Activated CD4-positive, alpha-beta memory T cell treated with anti-CD3 and anti-CD28 coated beads for 36 hours (primary cell): ENCODE results near the gene DUSP6. TPM values are rescaled to one million over a fixed set of nuclear protein-coding genes. Genes with fewer than 3 reads are reported as not detected.

Source experiments
- CTCF ChIA-PET: fragments of 350-600 bp; sonication (Branson Sonifier 250); formaldehyde crosslinking; loops from one replicate; lab custom pipeline; 2021; ENCODE audit warnings: antibody characterized with exemption, inconsistent platforms; lab: Charles Lee
- POLR2A ChIA-PET: fragments of 350-600 bp; sonication (Branson Sonifier 250); formaldehyde crosslinking; loops from one replicate; lab custom pipeline; 2021; ENCODE audit warnings: antibody characterized with exemption; lab: Charles Lee
- DNase-seq: peaks from one replicate; pipeline ENCODE4 v3.0.0-alpha.2; 2020
- H3K27ac Mint-ChIP-seq: one replicate; pipeline ENCODE4 v1.8.0; 2021; ENCODE audit warnings: mixed read lengths
- H3K27me3 Mint-ChIP-seq: one replicate; pipeline ENCODE4 v1.8.0; 2021; ENCODE audit warnings: mixed read lengths
- H3K36me3 Mint-ChIP-seq: one replicate; pipeline ENCODE4 v1.8.0; 2021; ENCODE audit warnings: mixed read lengths
- H3K4me1 Mint-ChIP-seq: one replicate; pipeline ENCODE4 v1.8.0; 2021; ENCODE audit warnings: low read depth, mixed read lengths
- H3K4me3 Mint-ChIP-seq: one replicate; pipeline ENCODE4 v1.8.0; 2021; ENCODE audit warnings: mild to moderate bottlenecking, mixed read lengths
- H3K9me3 Mint-ChIP-seq: one replicate; pipeline ENCODE4 v1.8.0; 2021; ENCODE audit warnings: mixed read lengths
- intact Hi-C: fragments of 100-400 bp; cut with micrococcal nuclease; formaldehyde crosslinking; loops from one replicate; pipeline ENCODE4 v1.15.1; 2023
- total RNA-seq, 2 experiments: library from RNA; stranded (reverse); gene quantifications; one replicate each; pipeline ENCODE4 v1.2.3, GENCODE V29; 2021

The DUSP6 gene
- 10 to 100 TPM; 86.7 to 87.9 TPM for total RNA-seq

GRCh38 chr12:89352492-89353187 is at the start of gene DUSP6:
Gene DUSP6 (minus strand): TSS chr12:89352501. CDS start chr12:89352039, 462 bp downstream.
- Mint-ChIP-seq H3K36me3 (peaks cover 40% of the 10 kb centered on the region), H3K4me3 (peak within 1 kb of the TSS; percentile 92), H3K27me3 (peaks cover 2% of the 10 kb centered on the region), H3K27ac (peak within 1 kb of the TSS; percentile 96), H3K4me1 (peaks cover 36% of the 10 kb centered on the region), H3K9me3 (no peaks in the 10 kb centered on the region)
- ChIA-PET POLR2A (interaction anchor here (0.8 to 5.4 kb wide), 21 partner anchors 11 to 313 kb away, joined by 3 to 59 read pairs (median 8); partner anchors contain the start of genes GALNT4 and POC1B), CTCF (interaction anchor here (0.6 to 3.1 kb wide), 13 partner anchors 30 to 333 kb away, joined by 3 to 15 read pairs (median 4); partner anchors contain the start of gene GALNT4)
- DNase-seq, result peak; percentile 97
- intact Hi-C loops, result loop anchor here (1.0 to 10.0 kb wide), 18 partner anchors 11 to 1118 kb away; partner anchors contain the start of gene POC1B

- H3K36me3 Mint-ChIP-seq, result no peaks in the 10 kb centered on the region
- H3K27ac Mint-ChIP-seq, result no peak overlapping the region
- ChIA-PET CTCF (interaction anchor here (0.6 kb wide), 1 partner anchor 60 kb away, joined by 3 read pairs; no protein-coding TSS in a partner anchor), POLR2A (no interaction called here)
- no peak for DNase-seq
- H3K9me3 Mint-ChIP-seq, result no peaks in the 10 kb centered on the region
- no peak overlapping the region for H3K4me3 Mint-ChIP-seq
- intact Hi-C loops, result no loop called here
- peaks cover 17% of the 10 kb centered on the region for H3K4me1 Mint-ChIP-seq
- H3K27me3 Mint-ChIP-seq, result no peaks in the 10 kb centered on the region
Observed at GRCh38 chr12:89401433-89402058, 49.2 kb upstream of the DUSP6 start.

GRCh38 chr12:89400415-89400814 is 48.1 kb upstream of the DUSP6 start:
- ChIA-PET CTCF (no interaction called here), POLR2A (no interaction called here)
- intact Hi-C loops, result no loop called here

GRCh38 chr12:89395712-89396111 is 43.4 kb upstream of the DUSP6 start:
- H3K27ac Mint-ChIP-seq, result no peak overlapping the region
- intact Hi-C loops, result loop anchor here (5.0 kb wide), 1 partner anchor 67 kb away; no protein-coding TSS in a partner anchor
- H3K36me3 Mint-ChIP-seq, result no peaks in the 10 kb centered on the region
- no peak for DNase-seq
- POLR2A ChIA-PET, result no interaction called here
- no peaks in the 10 kb centered on the region for H3K27me3 Mint-ChIP-seq
- H3K4me3 Mint-ChIP-seq, result no peak overlapping the region
- CTCF ChIA-PET, result no interaction called here
- H3K9me3 Mint-ChIP-seq, result no peaks in the 10 kb centered on the region
- H3K4me1 Mint-ChIP-seq, result peaks cover 28% of the 10 kb centered on the region

More at GRCh38 chr12:89400415-89400814, 48.1 kb upstream of the DUSP6 start:
- Mint-ChIP-seq H3K9me3 (no peaks in the 10 kb centered on the region), H3K27ac (no peak overlapping the region), H3K36me3 (no peaks in the 10 kb centered on the region), H3K4me3 (no peak overlapping the region), H3K4me1 (peaks cover 20% of the 10 kb centered on the region), H3K27me3 (no peaks in the 10 kb centered on the region)
- no peak for DNase-seq

- Mint-ChIP-seq H3K36me3 (no peaks in the 10 kb centered on the region), H3K27me3 (no peaks in the 10 kb centered on the region), H3K27ac (no peak overlapping the region), H3K4me1 (peaks cover 37% of the 10 kb centered on the region), H3K9me3 (no peaks in the 10 kb centered on the region), H3K4me3 (no peak overlapping the region)
- DNase-seq, result no peak
- intact Hi-C loops, result loop anchor here (5.0 kb wide), 1 partner anchor 141 kb away; no protein-coding TSS in a partner anchor
- POLR2A ChIA-PET, result no interaction called here
- CTCF ChIA-PET, result interaction anchor here (1.1 kb wide), 1 partner anchor 11 kb away, joined by 3 read pairs; no protein-coding TSS in a partner anchor
Observed at GRCh38 chr12:89393551-89394121, 41.3 kb upstream of the DUSP6 start.

- ChIA-PET POLR2A (no interaction called here), CTCF (no interaction called here)
- intact Hi-C loops, result loop anchor here (5.0 kb wide), 1 partner anchor 140 kb away; no protein-coding TSS in a partner anchor
Observed at GRCh38 chr12:89392391-89392790, 40.1 kb upstream of the DUSP6 start.

GRCh38 chr12:89391726-89392336 is 39.5 kb upstream of the DUSP6 start:
- Mint-ChIP-seq H3K9me3 (no peaks in the 10 kb centered on the region), H3K27me3 (no peaks in the 10 kb centered on the region), H3K4me3 (no peak overlapping the region), H3K4me1 (peaks cover 26% of the 10 kb centered on the region), H3K36me3 (no peaks in the 10 kb centered on the region), H3K27ac (no peak overlapping the region)
- DNase-seq, result no peak
- ChIA-PET CTCF (no interaction called here), POLR2A (no interaction called here)
- intact Hi-C loops, result loop anchor here (5.0 kb wide), 1 partner anchor 140 kb away; no protein-coding TSS in a partner anchor

More at GRCh38 chr12:89392391-89392790, 40.1 kb upstream of the DUSP6 start:
- no peak for DNase-seq
- no peaks in the 10 kb centered on the region for H3K27me3 Mint-ChIP-seq
- no peak overlapping the region for H3K4me3 Mint-ChIP-seq
- peaks cover 27% of the 10 kb centered on the region for H3K4me1 Mint-ChIP-seq
- H3K27ac Mint-ChIP-seq, result no peak overlapping the region
- H3K9me3 Mint-ChIP-seq, result no peaks in the 10 kb centered on the region
- H3K36me3 Mint-ChIP-seq, result no peaks in the 10 kb centered on the region

- Mint-ChIP-seq H3K27me3 (no peaks in the 10 kb centered on the region), H3K27ac (no peak overlapping the region), H3K4me3 (no peak overlapping the region), H3K36me3 (no peaks in the 10 kb centered on the region), H3K4me1 (peaks cover 20% of the 10 kb centered on the region), H3K9me3 (no peaks in the 10 kb centered on the region)
- ChIA-PET CTCF (no interaction called here), POLR2A (no interaction called here)
- peak; percentile 14 for DNase-seq
- intact Hi-C loops, result loop anchor here (1.0 to 5.0 kb wide), 3 partner anchors 15 to 139 kb away; partner anchors contain the start of gene DUSP6
Observed at GRCh38 chr12:89390802-89391673, 38.7 kb upstream of the DUSP6 start.

- Mint-ChIP-seq H3K4me3 (no peak overlapping the region), H3K4me1 (peaks cover 20% of the 10 kb centered on the region), H3K27me3 (no peaks in the 10 kb centered on the region), H3K9me3 (no peaks in the 10 kb centered on the region), H3K36me3 (no peaks in the 10 kb centered on the region), H3K27ac (no peak overlapping the region)
- ChIA-PET CTCF (no interaction called here), POLR2A (interaction anchor here (1.0 to 1.1 kb wide), 2 partner anchors 23 to 38 kb away, joined by 3 read pairs; partner anchors contain the start of gene DUSP6)
- DNase-seq, result peak; percentile 64
- intact Hi-C loops, result loop anchor here (1.0 to 5.0 kb wide), 3 partner anchors 14 to 138 kb away; partner anchors contain the start of gene DUSP6
Observed at GRCh38 chr12:89389755-89390661, 37.7 kb upstream of the DUSP6 start.

GRCh38 chr12:89386138-89386537 is 33.8 kb upstream of the DUSP6 start:
- POLR2A ChIA-PET, result no interaction called here
- H3K27ac Mint-ChIP-seq, result no peak overlapping the region
- CTCF ChIA-PET, result interaction anchor here (0.9 kb wide), 1 partner anchor 75 kb away, joined by 4 read pairs; no protein-coding TSS in a partner anchor
- H3K27me3 Mint-ChIP-seq, result no peaks in the 10 kb centered on the region
- no peaks in the 10 kb centered on the region for H3K36me3 Mint-ChIP-seq
- intact Hi-C loops, result no loop called here
- H3K9me3 Mint-ChIP-seq, result no peaks in the 10 kb centered on the region
- H3K4me3 Mint-ChIP-seq, result no peak overlapping the region
- H3K4me1 Mint-ChIP-seq, result peaks cover 16% of the 10 kb centered on the region
- no peak for DNase-seq
